ENCODE data around the gene MCRIP2. TPM values are rescaled to one million over a fixed set of nuclear protein-coding genes. Genes with fewer than 3 reads are reported as not detected.

Gene MCRIP2
- total RNA-seq, 2 donors from 2014 or later: 12.2 to 42.2 TPM

DNA sequence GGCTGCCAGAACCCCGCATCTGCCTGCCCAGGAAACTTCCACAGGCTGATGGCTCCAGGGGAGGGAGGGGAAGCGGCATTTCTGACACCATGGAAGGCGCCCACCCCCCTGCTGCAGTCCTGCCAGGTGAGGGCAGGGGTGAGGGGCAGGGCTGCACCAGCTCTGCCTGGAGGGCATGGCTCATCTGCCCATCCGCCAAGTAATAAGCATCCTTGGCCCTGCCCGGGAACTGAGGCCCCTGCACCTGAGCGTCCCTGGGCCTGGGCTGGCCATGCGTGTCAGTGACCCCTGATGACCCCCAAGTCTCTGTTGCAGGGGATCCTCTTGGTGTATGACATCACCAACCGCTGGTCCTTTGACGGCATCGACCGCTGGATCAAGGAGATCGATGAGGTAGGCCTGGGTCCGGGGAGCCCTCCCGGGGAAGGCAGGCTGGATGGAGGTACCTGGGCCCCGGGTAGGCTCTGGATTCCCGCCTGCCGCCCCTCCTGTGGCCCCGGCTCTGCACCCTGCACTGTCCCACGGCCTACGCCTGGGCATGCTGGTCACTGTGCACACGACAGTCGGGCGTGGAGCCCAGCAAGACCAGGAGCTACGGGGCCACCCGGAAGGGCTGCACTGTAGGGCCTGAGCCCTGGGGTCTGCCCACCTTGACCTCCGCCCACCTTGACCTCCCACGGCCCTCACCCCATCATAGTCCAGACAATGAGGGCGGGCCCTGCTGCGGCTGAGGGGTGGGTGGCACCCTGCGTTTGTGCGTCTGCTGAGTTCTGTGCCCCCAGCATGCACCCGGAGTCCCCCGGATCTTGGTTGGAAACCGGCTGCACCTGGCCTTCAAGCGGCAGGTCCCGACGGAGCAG lies 16.3 kb upstream of the MCRIP2 start:
- TF ChIP-seq CTCF (IDR thresholded peaks at IDR 0.05): no peak
- H3K36me3 ChIP-seq: peaks cover 15% of the 10 kb centered on the region
- no peak for DNase-seq (ENCODE audit: low spot score)
- no peaks in the 10 kb centered on the region for H3K27me3 ChIP-seq (replicated peaks; ENCODE audit: insufficient read depth)
- no peaks in the 10 kb centered on the region for H3K9me3 ChIP-seq
- H3K4me3 ChIP-seq: no peak overlapping the region
- H3K4me1 ChIP-seq (ENCODE audit: control insufficient read depth in 1 of 2, low read depth in 2 of 2): no peaks in the 10 kb centered on the region
- no peak overlapping the region for H3K27ac ChIP-seq
- ATAC-seq (ENCODE audit: insufficient number of reproducible peaks, low FRiP score, low read depth): no peak

- Histone ChIP-seq H3K4me1 (ENCODE audit: control insufficient read depth in 1 of 2, low read depth in 2 of 2) (peaks cover 0 to 5% of the 10 kb centered on the region in 2 donors), H3K27me3 (replicated peaks; ENCODE audit: insufficient read depth) (no peaks in the 10 kb centered on the region), H3K36me3 (peaks cover 15% of the 10 kb centered on the region), H3K4me3 (no peak overlapping the region), H3K9me3 (no peaks in the 10 kb centered on the region), H3K27ac (no peak overlapping the region)
- no peak for ATAC-seq (ENCODE audit: insufficient number of reproducible peaks, low FRiP score, low read depth)
- no peak for DNase-seq (ENCODE audit: low spot score)
- TF ChIP-seq CTCF (IDR thresholded peaks at IDR 0.05): no peak
Observed at GRCh38 chr16:625977-626765, 15.5 kb upstream of the MCRIP2 start.

DNA sequence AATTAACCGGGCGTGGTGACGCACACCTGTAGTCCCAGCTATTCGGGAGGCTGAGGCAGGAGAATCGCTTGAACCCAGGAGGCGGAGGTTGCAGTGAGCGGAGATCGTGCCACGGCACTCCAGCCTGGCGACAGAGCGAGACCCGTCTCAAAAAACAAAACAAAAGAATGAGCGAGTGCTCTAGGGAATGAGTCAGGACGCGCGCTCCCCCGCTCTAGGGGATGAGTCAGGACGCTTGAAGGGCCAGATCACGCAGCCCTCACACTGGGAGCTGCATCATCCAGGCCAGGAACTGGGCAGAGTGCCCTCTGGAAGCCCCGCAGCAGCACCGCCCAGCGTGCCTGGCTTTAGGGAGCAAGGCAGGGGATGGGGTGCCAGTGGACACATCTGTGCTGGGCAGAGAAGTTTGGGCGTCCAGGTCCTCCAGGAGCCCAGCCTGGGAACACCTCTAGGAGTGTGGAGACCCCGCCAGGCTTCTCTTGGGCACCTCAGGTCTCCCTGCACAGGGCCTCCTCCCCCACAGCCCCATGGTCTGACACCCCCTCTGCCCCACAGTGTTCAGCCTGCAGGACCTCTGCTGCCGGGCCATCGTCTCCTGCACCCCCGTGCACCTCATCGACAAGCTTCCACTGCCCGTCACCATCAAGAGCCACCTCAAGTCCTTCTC lies 14.7 kb upstream of the MCRIP2 start:
- H3K36me3 ChIP-seq: peaks cover 15% of the 10 kb centered on the region
- no peaks in the 10 kb centered on the region for H3K27me3 ChIP-seq (replicated peaks; ENCODE audit: insufficient read depth)
- H3K4me3 ChIP-seq: no peak overlapping the region
- H3K27ac ChIP-seq: no peak overlapping the region
- DNase-seq (ENCODE audit: low spot score) (no peak), ATAC-seq (ENCODE audit: insufficient number of reproducible peaks, low FRiP score, low read depth) (no peak)
- peaks cover 0 to 6% of the 10 kb centered on the region in 2 donors for H3K4me1 ChIP-seq (ENCODE audit: control insufficient read depth in 1 of 2, low read depth in 2 of 2)
- H3K9me3 ChIP-seq: no peaks in the 10 kb centered on the region
- no peak for TF ChIP-seq CTCF (IDR thresholded peaks at IDR 0.05)

DNA sequence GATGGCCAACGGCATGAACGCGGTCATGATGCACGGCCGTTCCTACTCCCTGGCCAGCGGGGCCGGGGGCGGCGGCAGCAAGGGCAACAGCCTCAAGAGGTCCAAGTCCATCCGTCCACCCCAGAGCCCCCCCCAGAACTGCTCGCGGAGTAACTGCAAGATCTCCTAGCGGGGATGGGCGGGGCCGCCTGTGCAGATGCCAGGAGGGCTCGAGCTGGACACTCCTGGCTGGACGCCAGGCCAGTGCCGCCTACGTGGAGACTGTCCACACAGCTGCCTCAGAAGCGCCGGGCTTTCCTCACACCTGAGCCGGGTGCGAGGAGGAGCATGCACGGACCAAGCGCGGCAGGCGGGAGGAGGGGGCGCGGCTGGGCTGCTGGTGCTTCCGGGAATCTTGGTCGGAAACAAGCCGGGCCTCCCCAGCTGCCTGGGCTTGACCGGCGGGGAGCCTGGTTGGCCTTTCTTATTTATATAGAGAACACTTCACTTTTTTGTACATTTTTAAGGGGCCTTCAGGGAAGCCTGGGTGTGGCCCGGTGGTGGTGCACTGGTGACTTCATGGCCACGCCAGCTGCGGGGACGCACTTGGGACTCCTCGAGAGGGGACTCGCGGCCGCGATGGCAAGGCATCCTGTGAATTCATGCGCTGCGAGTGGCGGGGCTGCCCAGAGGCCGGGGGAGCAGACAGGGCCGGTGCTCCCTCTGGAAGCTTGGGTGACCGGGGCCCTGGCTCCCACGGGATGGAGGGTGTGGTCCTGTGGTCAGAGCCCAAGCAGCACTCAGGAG lies 14.0 kb upstream of the MCRIP2 start:
- H3K4me1 ChIP-seq (ENCODE audit: control insufficient read depth in 1 of 2, low read depth in 2 of 2): peaks cover 0 to 6% of the 10 kb centered on the region in 2 donors
- TF ChIP-seq CTCF (IDR thresholded peaks at IDR 0.05): no peak
- peaks cover 15% of the 10 kb centered on the region for H3K36me3 ChIP-seq
- ATAC-seq (ENCODE audit: insufficient number of reproducible peaks, low FRiP score, low read depth) (no peak), DNase-seq (ENCODE audit: low spot score) (no peak)
- no peak overlapping the region for H3K27ac ChIP-seq
- no peaks in the 10 kb centered on the region for H3K27me3 ChIP-seq (replicated peaks; ENCODE audit: insufficient read depth)
- no peaks in the 10 kb centered on the region for H3K9me3 ChIP-seq
- no peak overlapping the region for H3K4me3 ChIP-seq

Data from thoracic aorta (tissue), 2 donors.